Measurements from ENCODE around the gene RABGGTB. TPM values are rescaled to one million over a fixed set of nuclear protein-coding genes. Genes with fewer than 3 reads are reported as not detected.
"Not testable (repeated sequence)": the region's sequence is repeated elsewhere in the genome, so short reads cannot be mapped to it uniquely, and the experiment has no call there.

RABGGTB gene
- total RNA-seq, 1 donor from 2014 or later = 54.2 TPM

GRCh38 chr1:75794382-75794781, 8.3 kb downstream of the RABGGTB start:
- DNase-seq (ENCODE audit: low spot score in 2 of 2) = no peak
- no peak for FAIRE-seq

GRCh38 chr1:75795703-75796193, 9.7 kb downstream of the RABGGTB start:
- FAIRE-seq (no peak), DNase-seq (ENCODE audit: low spot score in 2 of 2) (no peak)

GRCh38 chr1:75796376-75797272, 10.6 kb downstream of the RABGGTB start, which contains the start of gene MSH4:
MSH4 (plus strand) TSS chr1:75796882; CDS start chr1:75796986, 104 bp downstream.
- FAIRE-seq (no peak), DNase-seq (ENCODE audit: low spot score in 2 of 2) (no peak)

- FAIRE-seq (no peak), DNase-seq (ENCODE audit: low spot score in 2 of 2) (no peak)
Observed at GRCh38 chr1:75797273-75797588, 11.2 kb downstream of the RABGGTB start.

GRCh38 chr1:75797606-75798216, 11.7 kb downstream of the RABGGTB start:
- FAIRE-seq (no peak), DNase-seq (ENCODE audit: low spot score in 2 of 2) (no peak)

GRCh38 chr1:75801480-75801879, 15.4 kb downstream of the RABGGTB start:
- not testable (repeated sequence) for FAIRE-seq; DNase-seq (ENCODE audit: low spot score in 2 of 2)

- FAIRE-seq = no peak
Observed at GRCh38 chr1:75808921-75809320, 22.9 kb downstream of the RABGGTB start.

GRCh38 chr1:75810113-75810512, 24.1 kb downstream of the RABGGTB start:
- not testable (repeated sequence) for FAIRE-seq; DNase-seq (ENCODE audit: low spot score in 2 of 2)

More at GRCh38 chr1:75808921-75809320, 22.9 kb downstream of the RABGGTB start:
- DNase-seq (ENCODE audit: low spot score in 2 of 2) = no peak

GRCh38 chr1:75811211-75811981, 25.3 kb downstream of the RABGGTB start:
- FAIRE-seq = no peak

GRCh38 chr1:75812065-75812464, 26.0 kb downstream of the RABGGTB start:
- FAIRE-seq (no peak), DNase-seq (ENCODE audit: low spot score in 2 of 2) (no peak)

More at GRCh38 chr1:75811211-75811981, 25.3 kb downstream of the RABGGTB start:
- no peak for DNase-seq (ENCODE audit: low spot score in 2 of 2)

- FAIRE-seq; DNase-seq (ENCODE audit: low spot score in 2 of 2): not testable (repeated sequence)
Observed at GRCh38 chr1:75823596-75823995, 37.5 kb downstream of the RABGGTB start.

GRCh38 chr1:75836528-75837100, 50.6 kb downstream of the RABGGTB start:
- no peak for FAIRE-seq
- DNase-seq (ENCODE audit: low spot score in 2 of 2) = no peak

- DNase-seq (ENCODE audit: low spot score in 2 of 2) (no peak), FAIRE-seq (no peak)
Observed at GRCh38 chr1:75838079-75838478, 52.0 kb downstream of the RABGGTB start.

GRCh38 chr1:75841421-75841820, 55.4 kb downstream of the RABGGTB start:
- FAIRE-seq (no peak), DNase-seq (ENCODE audit: low spot score in 2 of 2) (no peak)

Small RNAs within 50 kb of the gene (small RNA-seq; reads per million reads assigned to genes)
- gene SNORD45A = not detected
- not detected for gene SNORD45B
- gene SNORD45C = not detected

Other genes with a start within 250 kb of the RABGGTB start
- 162 TPM for gene SLC44A5, start 175.1 kb upstream of the RABGGTB start, total RNA-seq
- gene ACADM, start 61.5 kb upstream of the RABGGTB start, total RNA-seq = 54.2 TPM
- 1.6 TPM for gene MSH4, start 10.6 kb downstream of the RABGGTB start, total RNA-seq
- gene ASB17, start 146.1 kb downstream of the RABGGTB start, total RNA-seq = not detected

Measured in frontal cortex (tissue), 4 donors.